Activated CD8-positive, alpha-beta memory T cell treated with anti-CD3 and anti-CD28 coated beads for 4 hours (primary cell): ENCODE measurements around the gene PLOD3.

Source experiments
- DNase-seq, 2 donors: peaks; one replicate each; pipeline ENCODE4 v3.0.0-alpha.2; 2020; ENCODE audit warnings: low read depth in 2 of 2

The PLOD3 gene

DNA sequence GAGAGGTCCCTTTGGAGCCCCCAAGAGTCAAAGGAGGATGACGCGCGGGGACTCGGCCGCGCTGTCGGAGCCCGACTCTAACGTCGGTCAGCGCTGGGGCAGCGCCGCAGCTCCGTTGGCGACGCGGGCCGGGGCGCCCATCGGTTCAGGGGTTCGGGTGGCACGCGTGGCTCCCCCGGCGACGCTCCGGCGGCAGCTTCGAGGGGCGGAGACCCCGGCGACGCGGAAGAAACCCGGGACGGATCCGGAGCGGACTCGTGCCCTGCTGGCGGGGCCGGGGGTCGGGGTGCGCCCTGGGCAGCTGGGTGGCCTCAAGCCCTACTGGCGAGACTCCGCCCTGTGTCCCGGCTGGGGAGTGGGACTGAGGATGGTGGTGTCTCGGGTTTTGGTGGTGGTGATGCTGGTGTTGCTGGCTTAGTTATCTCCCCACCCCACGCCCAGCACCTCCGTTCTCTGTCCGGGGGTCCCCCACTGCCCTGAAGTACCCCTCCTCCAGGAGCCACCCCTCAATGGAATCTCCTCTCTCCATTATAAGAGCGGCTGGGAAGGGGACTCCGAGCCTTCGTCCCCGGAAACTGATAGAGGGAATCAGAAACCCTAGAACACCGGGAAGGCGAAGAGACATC, 37.1 kb downstream of the PLOD3 start, which contains the start of gene NAT16:
TSS of gene NAT16 (minus strand) at position 164 of the 626 bp plus-strand sequence. CDS start 5,486 bp downstream, outside the sequence.
- DNase-seq, result no peak

DNA sequence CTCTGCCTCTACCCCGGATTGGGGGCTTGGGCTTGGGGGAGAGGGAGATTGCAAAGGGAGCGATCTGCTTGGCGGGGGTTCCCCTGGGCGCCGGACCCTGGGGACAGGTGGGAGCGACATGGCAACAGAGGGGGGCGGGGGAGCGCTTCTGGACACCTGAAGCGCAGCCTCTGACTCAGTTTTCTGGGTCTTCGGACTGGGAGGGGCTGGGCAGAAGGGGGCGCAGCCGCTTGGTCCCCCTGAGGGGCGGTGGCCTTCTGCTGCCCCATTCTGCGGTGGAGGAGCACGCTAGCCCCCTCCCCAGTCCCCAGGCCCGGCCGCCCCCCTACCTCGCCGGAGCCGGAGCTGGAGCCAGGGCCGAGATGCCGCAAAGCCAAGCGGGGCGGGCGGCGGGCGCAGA, 37.7 kb downstream of the PLOD3 start:
- no peak for DNase-seq

DNA sequence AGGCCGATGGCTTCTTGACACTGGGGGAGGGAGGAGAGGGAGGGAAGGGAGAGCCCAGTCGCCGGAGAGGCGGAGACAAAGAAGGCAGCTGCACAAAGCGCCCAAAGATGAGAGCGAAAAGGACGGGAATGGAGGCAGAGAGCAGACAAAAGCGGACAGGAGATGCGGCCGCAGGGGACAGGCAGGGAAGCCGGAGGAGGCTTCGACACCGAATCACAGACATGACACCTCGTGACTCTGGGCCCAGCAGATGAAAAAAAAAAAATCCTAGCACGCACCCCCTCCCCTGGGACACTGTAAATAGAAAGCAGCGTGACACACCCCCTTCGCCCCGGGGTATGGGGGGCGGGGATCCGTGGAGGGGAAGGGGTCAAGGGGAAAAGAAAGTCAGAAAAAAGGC, 38.3 kb downstream of the PLOD3 start:
- DNase-seq, result no peak

DNA sequence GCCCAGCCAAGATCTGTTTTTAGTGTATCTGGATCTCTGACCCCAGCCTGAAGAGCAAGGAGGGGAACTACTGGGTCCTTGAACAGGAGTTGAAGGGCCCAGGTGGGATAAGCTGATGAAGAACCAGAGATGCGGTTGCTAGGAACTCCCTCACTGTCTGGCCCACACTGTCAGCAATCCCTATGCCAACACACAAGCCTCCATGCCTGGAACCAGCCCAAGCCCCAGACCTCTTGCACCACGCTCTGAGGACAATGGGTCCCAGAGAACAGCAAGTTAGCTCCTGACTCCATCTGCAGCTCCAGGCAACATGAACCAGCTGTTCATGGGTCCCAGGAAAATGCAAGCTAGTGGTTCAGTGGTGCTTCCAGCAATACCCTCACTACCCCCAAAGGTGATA, 39.7 kb downstream of the PLOD3 start:
- no peak for DNase-seq

DNA sequence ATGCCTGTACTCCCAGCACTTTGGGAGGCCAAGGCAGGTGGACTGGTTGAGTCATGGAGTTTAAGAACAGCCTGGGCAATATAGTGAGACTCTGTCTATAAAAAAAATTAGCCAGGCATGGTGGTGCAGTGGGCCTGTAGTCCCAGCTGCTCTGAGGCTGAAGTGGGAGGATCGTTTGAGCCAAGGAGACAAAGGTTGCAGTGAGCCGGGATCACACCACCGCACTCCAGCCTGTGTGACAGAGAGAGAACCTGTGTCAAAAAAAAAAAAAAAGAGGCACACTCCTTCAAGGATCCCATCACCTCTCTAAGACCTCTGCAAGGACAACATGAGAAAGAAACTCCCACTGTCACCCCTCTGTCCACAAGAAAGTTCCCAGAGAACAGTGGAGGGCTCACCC, 41.7 kb downstream of the PLOD3 start:
- DNase-seq, result no peak

DNA sequence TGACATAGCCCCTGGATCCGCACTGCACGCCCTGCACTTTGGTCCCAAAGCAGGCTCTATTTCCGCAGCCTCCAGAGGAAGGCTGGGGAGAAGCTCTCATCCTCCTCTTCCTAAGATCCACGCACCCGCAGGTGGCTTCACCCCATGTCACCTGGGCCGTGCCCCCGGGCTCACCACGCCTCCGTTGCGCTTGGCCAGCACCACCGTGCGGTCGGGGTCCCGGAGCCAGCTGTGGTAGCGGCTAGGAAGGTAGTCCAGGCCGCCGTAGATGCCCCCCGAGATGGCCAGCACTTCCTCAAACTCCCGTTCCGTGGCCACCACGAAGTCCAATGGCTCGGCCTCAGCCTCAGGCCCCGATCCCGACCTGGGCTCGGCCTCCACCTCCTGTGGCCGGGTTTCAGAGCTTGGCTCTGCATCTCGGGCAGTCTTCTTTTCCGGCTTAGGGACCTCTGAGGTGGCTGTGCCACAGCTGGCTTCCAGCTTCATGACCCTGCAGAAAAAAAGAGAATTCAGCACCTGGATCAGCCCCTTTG, 43.0 kb downstream of the PLOD3 start:
- DNase-seq, result no peak

DNA sequence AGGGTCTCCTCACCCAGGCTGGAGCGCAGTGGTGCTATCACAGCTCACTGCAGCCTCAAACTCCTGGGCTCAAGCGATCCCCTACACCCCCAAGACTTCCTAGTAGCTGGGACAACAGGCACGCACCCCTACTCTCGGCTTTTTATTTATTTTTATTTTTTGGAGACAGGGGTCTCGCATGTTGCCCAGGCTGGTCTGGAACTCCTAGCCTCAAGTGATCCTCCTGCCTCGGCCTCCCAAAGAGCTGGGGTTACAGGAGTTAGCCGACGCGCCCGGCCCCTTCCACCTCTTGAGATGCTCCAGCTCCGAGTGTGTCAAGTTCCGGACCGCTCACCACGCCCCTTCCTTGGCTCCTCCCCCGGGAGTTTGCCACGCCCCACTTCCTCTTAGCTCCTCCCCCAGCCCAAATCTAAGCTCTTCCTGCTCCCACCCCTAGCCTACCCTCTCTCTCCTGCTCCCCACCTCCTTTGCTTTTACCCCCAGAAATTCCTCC, 43.6 kb downstream of the PLOD3 start:
- peak in 1 of 2 donors; percentile 31 for DNase-seq

DNA sequence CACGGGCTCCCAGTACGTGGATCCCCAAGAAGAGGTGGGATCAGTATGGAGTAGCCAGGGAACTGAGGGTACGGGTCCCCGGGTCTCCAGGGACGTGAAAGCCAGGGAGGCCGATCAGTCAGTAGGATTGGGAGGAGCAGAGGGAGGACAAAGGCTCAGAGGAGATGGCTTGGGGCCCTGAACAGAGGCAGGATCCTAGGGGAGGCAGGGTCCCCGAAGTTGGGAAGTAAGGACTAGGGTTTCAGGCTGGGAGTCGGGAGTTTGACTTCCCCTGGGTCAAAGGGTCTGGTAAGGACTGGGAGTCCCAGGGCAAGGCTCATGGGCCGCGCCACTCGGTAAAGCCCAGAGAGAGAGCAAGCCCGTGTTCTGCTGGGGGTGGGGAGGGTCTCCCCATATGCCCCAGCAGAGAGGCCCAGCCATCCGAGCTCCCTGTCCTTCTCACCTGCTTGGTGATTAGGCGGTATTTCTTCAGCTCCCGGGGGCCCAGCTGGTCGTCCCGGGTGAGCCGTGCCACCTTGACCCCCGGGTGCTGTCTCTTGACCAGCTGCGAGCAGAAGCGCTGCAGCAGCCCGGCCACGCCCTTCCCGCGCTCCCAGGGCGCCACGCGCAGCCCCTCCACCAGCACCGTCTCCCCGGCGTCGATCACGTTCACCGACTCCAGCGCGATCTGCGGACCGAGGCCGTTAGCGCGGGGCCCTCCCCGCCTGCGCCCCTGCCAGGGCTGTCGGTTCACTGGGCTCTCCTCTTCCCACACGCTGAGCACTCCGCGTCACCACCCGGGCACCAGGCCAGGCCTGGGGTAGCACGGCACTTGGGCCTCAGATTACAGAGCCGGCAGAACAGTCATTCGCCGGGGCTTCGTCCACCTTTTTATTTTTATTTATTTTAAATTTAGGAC, 44.3 kb downstream of the PLOD3 start:
- no peak for DNase-seq

DNA sequence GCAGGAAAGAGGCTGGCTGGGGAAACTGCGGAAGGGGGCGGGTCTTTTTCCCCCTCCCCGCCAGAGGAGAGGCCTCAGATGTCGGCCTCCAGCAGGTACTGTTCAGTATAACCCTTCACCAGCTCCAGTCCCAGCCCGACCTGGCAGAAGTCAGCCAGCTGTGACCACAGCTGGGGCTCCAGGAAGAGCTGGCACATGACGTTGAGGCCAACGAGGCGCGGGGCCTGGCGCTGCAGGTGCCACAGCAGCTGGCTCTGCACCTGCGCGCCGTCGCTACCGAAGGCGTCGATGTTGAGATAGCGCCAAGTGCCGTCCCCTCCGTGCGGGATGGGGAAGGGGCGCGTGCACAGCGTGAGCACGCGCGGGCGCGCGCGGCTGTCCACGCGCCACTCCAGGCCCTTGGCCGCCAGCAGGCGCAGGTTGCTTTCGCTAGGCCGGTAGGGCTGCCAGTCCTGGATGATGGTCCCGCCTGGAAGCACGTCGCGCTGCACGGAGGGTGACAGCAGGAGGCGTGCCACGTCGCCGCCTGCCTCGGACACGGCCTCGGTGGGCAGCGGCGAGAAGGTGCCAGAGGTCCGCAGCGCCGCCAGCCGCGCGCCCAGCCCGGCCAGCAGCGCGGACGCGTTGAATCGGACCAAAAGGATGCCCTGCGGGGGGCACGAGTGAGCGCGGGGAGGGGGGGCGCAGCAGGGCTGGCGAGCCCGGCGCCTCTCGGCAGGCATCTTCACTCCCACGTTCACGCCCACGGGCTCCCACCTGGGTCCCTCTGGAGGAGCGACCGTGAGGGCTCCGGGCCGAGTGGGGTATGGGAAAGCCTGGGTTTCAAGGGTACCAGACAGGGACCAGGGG, 45.2 kb downstream of the PLOD3 start:
- DNase-seq, result no peak

DNA sequence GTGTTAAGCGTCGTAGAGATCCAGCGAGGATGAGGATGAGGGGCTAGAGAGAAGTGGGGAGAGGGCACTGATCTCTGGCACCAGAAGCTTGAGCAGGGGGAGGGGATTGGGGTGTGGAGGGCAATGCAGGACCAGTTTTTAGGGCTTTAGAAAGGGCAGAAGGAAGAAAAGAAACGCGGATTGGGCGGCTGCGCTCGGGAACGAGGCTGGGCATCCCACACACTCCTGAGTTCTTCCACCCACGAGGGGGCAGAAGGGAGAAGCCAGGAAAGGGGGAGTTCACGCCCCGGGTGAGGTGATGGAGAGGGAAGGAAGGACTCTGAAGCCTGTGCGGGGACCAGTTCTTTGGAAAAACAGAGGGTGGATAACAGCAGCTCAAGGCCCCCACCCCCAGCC, 45.9 kb downstream of the PLOD3 start:
- DNase-seq, result no peak

DNA sequence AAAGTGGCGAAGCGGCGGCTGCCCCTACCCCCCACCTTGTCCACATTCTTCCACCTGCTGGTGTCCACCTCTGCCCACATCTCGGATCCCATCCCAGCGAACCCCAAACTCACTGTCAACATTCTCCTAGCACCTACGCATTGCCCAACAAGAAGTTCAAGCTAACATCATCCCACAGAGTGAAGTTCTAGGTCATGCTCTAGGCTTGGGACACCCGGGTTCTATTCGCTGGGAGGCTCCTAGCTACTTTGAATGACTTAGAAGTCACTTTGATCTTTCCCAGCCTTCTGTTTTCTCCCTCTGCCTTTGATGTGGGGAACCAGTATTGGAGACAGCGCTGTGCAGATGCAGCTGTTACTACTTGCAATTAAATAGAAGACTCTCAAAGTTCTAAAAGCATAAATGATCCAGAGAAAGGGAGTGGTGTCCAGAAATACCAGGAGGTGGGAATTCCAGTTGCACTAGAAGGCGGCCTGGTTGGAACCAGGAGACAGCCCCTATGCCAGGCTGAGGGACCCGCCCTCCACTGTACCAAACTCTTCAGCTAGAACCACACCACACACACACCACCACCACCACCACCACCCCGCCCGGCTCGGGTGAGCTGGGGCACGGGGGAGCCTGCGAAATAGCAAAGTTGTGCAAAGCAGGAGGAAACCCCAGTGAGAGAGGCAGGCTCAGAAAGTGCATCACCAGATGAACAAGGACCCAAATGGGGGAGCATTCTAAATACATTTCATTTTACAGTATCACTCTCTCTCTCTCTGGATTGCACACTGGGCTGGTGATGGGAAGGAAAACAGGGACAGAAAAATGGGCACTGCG, 46.6 kb downstream of the PLOD3 start:
- DNase-seq, result no peak

DNA sequence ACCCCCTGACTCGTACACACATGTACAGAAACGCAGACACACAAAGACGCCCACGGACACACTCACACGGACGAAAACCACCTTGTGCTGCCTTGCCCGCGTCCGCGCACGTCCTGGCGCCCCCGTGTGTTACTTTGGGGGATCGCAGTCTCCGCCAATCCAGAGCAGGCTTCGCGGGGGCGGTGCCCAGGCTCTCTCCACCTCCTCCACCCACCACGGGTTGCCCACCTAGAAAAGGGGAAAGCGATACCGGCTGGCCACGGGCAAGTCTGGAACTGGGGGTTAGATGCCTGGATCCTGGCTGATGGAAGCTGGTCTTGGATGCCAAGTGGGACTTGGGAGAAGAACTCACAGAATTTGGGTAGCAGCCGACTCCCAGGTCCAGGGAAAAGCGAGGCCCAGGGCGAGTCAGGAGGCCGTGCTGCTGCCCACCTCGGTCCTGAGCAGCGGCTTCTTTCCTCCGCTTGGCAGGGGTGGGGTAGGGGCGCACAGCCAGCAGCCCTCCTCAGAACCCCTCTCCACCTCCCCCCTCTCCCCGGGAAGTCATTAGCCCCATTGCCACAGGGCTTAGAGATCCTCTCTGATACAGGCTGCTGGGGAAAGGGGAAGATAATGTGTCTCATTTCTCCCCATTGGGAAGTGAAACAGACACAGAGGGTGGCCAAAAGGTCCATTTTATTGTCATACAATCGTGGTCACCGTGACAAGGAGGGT, 47.4 kb downstream of the PLOD3 start:
- DNase-seq, result peak; percentile 59 to 70

DNA sequence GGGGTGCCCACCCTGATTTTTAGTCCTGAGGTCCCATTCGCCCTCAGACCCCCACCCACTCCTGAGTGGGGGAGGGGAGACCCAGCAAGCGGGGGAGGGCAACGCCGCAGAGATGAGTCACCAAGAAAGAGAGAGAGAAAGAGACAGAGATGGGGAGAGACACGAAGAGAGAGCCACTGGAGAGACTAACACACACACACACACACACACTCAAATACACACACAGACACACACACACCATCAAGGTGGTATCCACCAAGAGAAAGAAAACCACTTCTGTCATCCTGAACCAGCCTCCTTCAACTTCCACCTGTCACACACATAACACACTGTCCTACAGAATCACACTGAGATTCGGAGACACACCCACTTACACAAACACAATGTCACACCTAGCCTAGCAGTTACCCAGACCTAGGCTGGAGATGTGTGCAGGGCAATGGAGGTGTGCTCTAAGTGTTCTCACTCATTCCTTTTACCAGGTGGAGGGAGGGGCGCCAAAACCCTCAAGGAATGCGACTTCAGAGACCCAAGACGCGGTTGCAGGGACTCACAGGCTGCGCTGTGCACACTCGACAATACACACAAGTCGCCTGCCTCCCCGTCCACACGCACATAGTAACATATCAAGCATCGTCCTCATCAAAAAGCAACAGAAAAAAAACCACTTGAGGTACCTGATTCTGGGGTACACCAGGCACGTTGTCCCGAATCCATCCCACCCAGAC, 48.1 kb downstream of the PLOD3 start:
- no peak for DNase-seq

DNA sequence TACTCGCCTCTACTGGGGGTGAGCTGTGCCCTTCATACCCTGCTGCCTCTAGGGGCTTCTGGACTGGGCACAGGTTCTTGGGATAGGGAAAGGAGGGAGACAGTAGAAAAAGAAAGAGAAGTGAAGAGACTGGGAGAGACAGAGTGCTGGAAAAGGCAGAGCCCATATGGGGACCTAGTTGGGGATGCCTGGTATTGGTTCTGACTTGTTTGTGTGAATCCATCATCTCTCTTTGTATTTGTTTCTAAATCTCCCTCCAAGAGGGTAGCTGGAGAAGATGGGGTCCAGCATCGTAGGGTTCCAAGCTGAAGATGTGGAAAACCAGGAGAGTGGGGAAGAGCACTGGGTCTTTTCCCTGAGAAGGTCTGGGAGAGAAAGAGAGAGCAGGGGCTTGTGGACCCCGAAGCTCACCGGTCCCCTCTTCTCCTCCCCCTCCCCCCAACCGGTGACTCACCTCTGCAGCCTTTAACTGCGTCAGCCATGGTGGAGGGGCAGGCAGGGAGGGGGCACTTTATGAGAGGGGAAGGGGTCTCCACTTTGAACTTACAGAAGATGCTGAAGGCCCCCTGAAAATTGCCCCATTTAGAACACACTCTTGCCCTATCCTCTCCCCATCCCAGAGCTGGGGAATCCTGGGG, 48.9 kb downstream of the PLOD3 start:
- DNase-seq, result no peak

DNA sequence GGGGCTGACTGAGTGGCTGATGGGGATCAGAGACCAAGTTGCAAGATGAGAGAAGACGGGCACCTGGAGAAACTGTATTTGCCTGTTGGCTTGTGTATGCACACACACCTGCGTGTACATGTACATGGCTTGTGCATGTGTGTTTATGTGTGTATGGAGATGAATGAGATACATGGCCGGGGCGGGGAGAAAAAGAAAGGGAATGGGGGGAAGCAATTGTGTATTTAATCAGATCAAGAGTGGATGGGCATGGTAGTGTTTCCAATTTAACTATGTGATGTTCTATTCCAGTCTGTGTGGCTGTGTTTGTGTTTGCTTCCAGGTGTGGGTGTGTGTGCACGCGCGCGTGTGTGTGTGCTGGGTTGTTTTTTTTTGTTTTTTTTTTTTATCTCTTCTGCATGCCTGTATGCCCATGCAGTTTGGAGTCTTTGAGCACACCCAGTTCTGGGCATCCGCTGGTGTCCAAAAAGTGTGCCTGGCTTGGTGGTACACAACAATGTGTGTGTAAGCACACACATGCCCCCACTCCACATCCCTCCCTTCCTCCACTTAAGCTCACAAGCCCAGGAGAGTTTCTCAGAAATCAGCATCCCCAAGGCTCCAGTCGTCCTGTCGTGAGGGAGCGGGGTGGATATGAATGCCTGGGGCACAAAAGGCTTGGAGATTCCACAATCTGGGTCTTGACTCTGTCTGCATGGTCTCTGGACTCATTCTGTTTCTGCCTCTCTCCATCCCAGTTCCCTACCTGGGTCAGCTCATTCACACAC, 49.6 kb downstream of the PLOD3 start:
- no peak for DNase-seq

DNA sequence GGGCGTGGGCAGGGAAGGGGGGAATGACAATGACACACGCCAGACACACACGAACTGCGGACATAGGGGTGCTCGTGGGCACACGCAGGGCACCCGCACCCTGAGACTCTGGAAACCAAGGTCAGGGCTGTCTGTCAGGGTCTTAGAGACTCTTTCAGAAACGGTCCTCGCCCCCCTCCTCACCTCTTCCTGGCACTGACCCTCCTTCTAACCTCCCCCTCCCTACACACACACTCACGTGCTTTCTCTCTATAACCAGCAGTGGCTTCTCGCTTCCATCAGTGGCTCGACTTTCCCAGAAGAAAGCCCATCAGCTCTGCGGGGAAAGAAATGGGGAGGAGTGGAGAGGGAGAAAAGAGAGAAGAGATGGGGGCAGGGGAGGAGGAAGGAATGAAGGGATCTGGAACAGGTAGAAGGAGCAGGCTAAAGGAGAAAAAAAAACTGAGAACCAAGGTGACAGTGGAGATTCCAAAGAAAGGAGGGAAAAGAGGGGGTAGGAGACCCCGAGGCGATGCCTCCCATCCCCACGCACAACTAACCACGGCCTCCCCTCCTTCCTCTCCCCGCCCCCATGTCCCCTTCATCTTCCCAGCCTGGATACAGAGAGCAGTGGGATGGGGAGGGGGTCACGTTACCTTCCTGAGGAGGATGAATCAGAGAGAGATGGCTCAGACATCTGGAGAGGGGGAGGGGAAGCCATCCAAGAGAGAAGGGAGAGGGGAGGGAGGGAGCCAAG, 50.3 kb downstream of the PLOD3 start:
- DNase-seq, result no peak

DNA sequence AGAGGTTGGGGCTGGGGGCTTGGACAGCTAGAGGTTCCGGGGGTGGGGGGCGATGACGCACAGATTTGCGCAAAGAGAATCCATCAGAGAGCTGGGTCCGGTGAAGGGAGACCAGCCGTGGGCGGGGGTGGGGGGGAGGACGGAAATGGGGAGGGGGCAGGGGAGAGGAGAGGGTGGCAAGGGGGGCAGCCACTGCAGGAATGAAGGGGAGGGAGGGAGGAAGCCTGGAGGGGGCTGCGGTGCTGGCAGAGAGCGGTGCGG, 50.8 kb downstream of the PLOD3 start:
- no peak for DNase-seq
